Type B pancreatic cell (in vitro differentiated cells): ENCODE results near the gene NT5C. TPM values are rescaled to one million over a fixed set of nuclear protein-coding genes. Genes with fewer than 3 reads are reported as not detected.

ENCODE experiments used
- DNase-seq: peaks from one replicate; pipeline ENCODE4 v3.0.0; 2021; ENCODE audit warnings: mixed read lengths; ENCODE audit not compliant: unreplicated experiment; ENCODE audit errors: extremely low spot score
- H3K27ac Mint-ChIP-seq: 2 replicates; pipeline ENCODE4 v1.8.0; 2021; ENCODE audit warnings: mild to moderate bottlenecking, mixed read lengths
- H3K27me3 Mint-ChIP-seq: 2 replicates; pipeline ENCODE4 v1.8.0; 2021; ENCODE audit warnings: mixed read lengths
- H3K36me3 Mint-ChIP-seq: 2 replicates; pipeline ENCODE4 v1.8.0; 2021; ENCODE audit warnings: mixed read lengths
- H3K4me1 Mint-ChIP-seq: one replicate; pipeline ENCODE4 v1.8.0; 2021; ENCODE audit warnings: mixed read lengths; ENCODE audit not compliant: unreplicated experiment
- H3K4me3 Mint-ChIP-seq: 2 replicates; pipeline ENCODE4 v1.8.0; 2021; ENCODE audit warnings: mild to moderate bottlenecking, mixed read lengths
- H3K9me3 Mint-ChIP-seq: 2 replicates; pipeline ENCODE4 v1.8.0; 2021; ENCODE audit warnings: mixed read lengths
- CTCF ChIP-seq: fragments of 200-600 bp; sonication (generic); conservative IDR thresholded peaks from 2 replicates; pipeline ENCODE4 v1.5.0; 2021; ENCODE audit warnings: antibody characterized with exemption, mild to moderate bottlenecking
- long read RNA-seq: library from polyadenylated mRNA; unstranded; transcript quantifications from one replicate; pipeline ENCODE4 v2.0.0, GENCODE V29; 2020
- total RNA-seq: library from RNA; stranded (reverse); gene quantifications from 2 replicates; pipeline ENCODE4 v1.2.1, GENCODE V29; 2021; ENCODE audit warnings: low replicate concordance

Gene NT5C
- 33.6 and 40.7 TPM in 2 replicates for total RNA-seq
- long read RNA-seq, transcript NT5C-201 (5 exons, 954 nt) = major isoform, 6 of 9 reads
- long read RNA-seq, partial matches to known transcripts = 0 of 9 reads
- long read RNA-seq, other reads (novel, unspliced or antisense) = 0 of 9 reads

- TF ChIP-seq CTCF = peak; percentile 77
- Mint-ChIP-seq H3K27ac (peak within 1 kb of the TSS; percentile 91), H3K9me3 (no peaks in the 10 kb centered on the region), H3K27me3 (no peaks in the 10 kb centered on the region), H3K36me3 (peaks cover 13% of the 10 kb centered on the region), H3K4me1 (peaks cover 6% of the 10 kb centered on the region), H3K4me3 (peak within 1 kb of the TSS; percentile 95)
- DNase-seq = peak; percentile 87
Measured at GRCh38 chr17:75131278-75132017, at the start of gene NT5C. NT5C (minus strand) TSS chr17:75131742; CDS start chr17:75131707, 35 bp downstream.

GRCh38 chr17:75181110-75181509 lies 49.6 kb upstream of the NT5C start:
- H3K4me3 Mint-ChIP-seq = peak overlapping the region; percentile 93
- no peaks in the 10 kb centered on the region for H3K27me3 Mint-ChIP-seq
- peaks cover 16% of the 10 kb centered on the region for H3K4me1 Mint-ChIP-seq
- H3K36me3 Mint-ChIP-seq = peaks cover 22% of the 10 kb centered on the region
- peak overlapping the region; percentile 85 for H3K27ac Mint-ChIP-seq
- H3K9me3 Mint-ChIP-seq = peaks cover 6% of the 10 kb centered on the region
- DNase-seq = no peak
- TF ChIP-seq CTCF = no peak

GRCh38 chr17:75178453-75178852 lies 46.9 kb upstream of the NT5C start:
- Mint-ChIP-seq H3K27me3 (no peaks in the 10 kb centered on the region), H3K9me3 (no peaks in the 10 kb centered on the region), H3K4me3 (no peak overlapping the region), H3K27ac (no peak overlapping the region), H3K4me1 (peaks cover 10% of the 10 kb centered on the region), H3K36me3 (peaks cover 26% of the 10 kb centered on the region)
- no peak for TF ChIP-seq CTCF
- no peak for DNase-seq

GRCh38 chr17:75176625-75177024 lies 45.1 kb upstream of the NT5C start:
- Mint-ChIP-seq H3K4me1 (peaks cover 13% of the 10 kb centered on the region), H3K27me3 (no peaks in the 10 kb centered on the region), H3K27ac (no peak overlapping the region), H3K36me3 (peaks cover 29% of the 10 kb centered on the region), H3K4me3 (no peak overlapping the region), H3K9me3 (no peaks in the 10 kb centered on the region)
- TF ChIP-seq CTCF = no peak
- DNase-seq = no peak

- TF ChIP-seq CTCF = no peak
- DNase-seq = no peak
- peaks cover 21% of the 10 kb centered on the region for H3K36me3 Mint-ChIP-seq
- no peak overlapping the region for H3K27ac Mint-ChIP-seq
- H3K4me3 Mint-ChIP-seq = no peak overlapping the region
- H3K4me1 Mint-ChIP-seq = peaks cover 5% of the 10 kb centered on the region
- H3K9me3 Mint-ChIP-seq = no peaks in the 10 kb centered on the region
- no peaks in the 10 kb centered on the region for H3K27me3 Mint-ChIP-seq
Measured at GRCh38 chr17:75174996-75175395, 43.5 kb upstream of the NT5C start.
